CD4-positive, CD25-positive, alpha-beta regulatory T cell (primary cell): ENCODE measurements around the gene NR1D2. TPM values are rescaled to one million over a fixed set of nuclear protein-coding genes. Genes with fewer than 3 reads are reported as not detected.

Experiments
- ATAC-seq, 2 donors: fragments of 150-1000 bp; cut with Tn5 transposase; one replicate each; pipeline ENCODE4 v1.10.0; 2021; ENCODE audit warnings: low read depth in 2 of 2, moderate number of reproducible peaks in 2 of 2, moderate library complexity in 1 of 2
- DNase-seq, 3 donors: peaks; one replicate each; pipeline versions ENCODE4 v3.0.0 to v3.0.0-alpha.2; 2012 to 2022; ENCODE audit warnings: mixed read lengths in 1 of 3
- H3K27ac ChIP-seq: one replicate; pipeline ENCODE4 v1.7.0; 2013; ENCODE audit warnings: mild to moderate bottlenecking, low read length; ENCODE audit not compliant: insufficient read depth, poor library complexity, severe bottlenecking
- H3K27me3 ChIP-seq: one replicate; pipeline ENCODE4 v1.7.0; 2013; ENCODE audit warnings: low read length; ENCODE audit not compliant: control insufficient read depth, insufficient read depth
- H3K36me3 ChIP-seq: one replicate; pipeline ENCODE4 v1.7.0; 2013; ENCODE audit warnings: mild to moderate bottlenecking, low read length, moderate library complexity; ENCODE audit not compliant: control insufficient read depth, insufficient read depth
- H3K4me1 ChIP-seq: 2 replicates; pipeline ENCODE4 v1.7.0; 2013; ENCODE audit warnings: mild to moderate bottlenecking, low read length; ENCODE audit not compliant: insufficient read depth, control insufficient read depth, poor library complexity, severe bottlenecking
- H3K4me3 ChIP-seq: one replicate; pipeline ENCODE4 v1.7.0; 2013; ENCODE audit warnings: low read depth, mild to moderate bottlenecking, low read length, moderate library complexity
- H3K9me3 ChIP-seq, 2 experiments: 1 replicate in 1 of 2; 2 replicates in 1 of 2; pipeline ENCODE4 v1.7.0; 2013; ENCODE audit warnings: low read length in 2 of 2, mild to moderate bottlenecking in 1 of 2, moderate library complexity in 1 of 2; ENCODE audit not compliant: control insufficient read depth in 2 of 2
- H3K27ac Mint-ChIP-seq, 3 donors: one replicate each; pipeline ENCODE4 v1.8.0; 2020 to 2022; ENCODE audit warnings: mild to moderate bottlenecking in 3 of 3, mixed read lengths in 3 of 3, moderate library complexity in 2 of 3
- H3K27me3 Mint-ChIP-seq: one replicate; pipeline ENCODE4 v1.8.0; 2022; ENCODE audit warnings: mild to moderate bottlenecking, mixed read lengths
- H3K36me3 Mint-ChIP-seq: one replicate; pipeline ENCODE4 v1.8.0; 2020; ENCODE audit warnings: mixed read lengths
- H3K4me1 Mint-ChIP-seq, 4 donors: one replicate each; pipeline ENCODE4 v1.8.0; 2020 to 2022; ENCODE audit warnings: mixed read lengths in 4 of 4, mild to moderate bottlenecking in 1 of 4
- H3K4me3 Mint-ChIP-seq, 4 donors: one replicate each; pipeline ENCODE4 v1.8.0; 2020 to 2022; ENCODE audit warnings: mild to moderate bottlenecking in 4 of 4, mixed read lengths in 4 of 4, moderate library complexity in 3 of 4
- H3K9me3 Mint-ChIP-seq, 7 donors: one replicate each; pipeline ENCODE4 v1.8.0; 2020 to 2022; ENCODE audit warnings: mixed read lengths in 7 of 7, mild to moderate bottlenecking in 3 of 7, moderate library complexity in 2 of 7
- polyA plus RNA-seq, 4 donors: library from polyadenylated mRNA; unstranded; fragments of 300-500 nt; fragmentation: Illumina TruSeq; gene quantifications; one replicate each; pipeline ENCODE4 v1.2.3, GENCODE V29; 2021
- total RNA-seq: library from RNA; stranded (reverse); gene quantifications from one replicate; pipeline ENCODE4 v1.2.3, GENCODE V29; 2022

Gene NR1D2
- total and polyA plus RNA-seq, 5 donors from 2014 or later = 35.9 to 113 (median 44.2) TPM

- H3K27ac ChIP-seq = peak overlapping the region; percentile 93
- H3K4me1 ChIP-seq = peaks cover 33% of the 10 kb centered on the region
- no peak overlapping the region for H3K4me3 ChIP-seq
- no peaks in the 10 kb centered on the region for H3K27me3 ChIP-seq
- peaks cover 8% of the 10 kb centered on the region for H3K36me3 Mint-ChIP-seq
- H3K27ac Mint-ChIP-seq = peak overlapping the region in 1 of 3 donors; percentile 87
- H3K9me3 Mint-ChIP-seq = no peaks in the 10 kb centered on the region
- peaks cover 27% of the 10 kb centered on the region for H3K27me3 Mint-ChIP-seq
- DNase-seq = no peak
- peak overlapping the region in 3 of 4 donors; percentile 70 to 91 (median 72) for H3K4me3 Mint-ChIP-seq
- no peak for ATAC-seq
- peaks cover 32 to 52% (median 38%) of the 10 kb centered on the region in 4 donors for H3K4me1 Mint-ChIP-seq
- no peaks in the 10 kb centered on the region for H3K36me3 ChIP-seq
- H3K9me3 ChIP-seq = no peaks in the 10 kb centered on the region
Measured at GRCh38 chr3:23945663-23945912, 502 bp downstream of the NR1D2 start.

GRCh38 chr3:23945913-23946687 lies 1.0 kb downstream of the NR1D2 start:
- Mint-ChIP-seq H3K9me3 (no peaks in the 10 kb centered on the region), H3K27me3 (peaks cover 22% of the 10 kb centered on the region), H3K27ac (peak overlapping the region; percentile 77 to 89 (median 88)), H3K4me1 (peaks cover 33 to 57% (median 40%) of the 10 kb centered on the region in 4 donors), H3K36me3 (peaks cover 8% of the 10 kb centered on the region), H3K4me3 (peak overlapping the region; percentile 86 to 94 (median 89))
- Histone ChIP-seq H3K9me3 (no peaks in the 10 kb centered on the region), H3K27me3 (no peaks in the 10 kb centered on the region), H3K4me1 (peaks cover 34% of the 10 kb centered on the region), H3K27ac (peak overlapping the region; percentile 93), H3K36me3 (no peaks in the 10 kb centered on the region), H3K4me3 (peak overlapping the region; percentile 85)
- peak; percentile 81 to 85 for ATAC-seq
- DNase-seq = peak; percentile 96 to 97 (median 97)

GRCh38 chr3:23948761-23949160 lies 3.7 kb downstream of the NR1D2 start:
- H3K36me3 ChIP-seq = no peaks in the 10 kb centered on the region
- DNase-seq = no peak
- peaks cover 48% of the 10 kb centered on the region for H3K4me1 ChIP-seq
- H3K27ac Mint-ChIP-seq = no peak overlapping the region
- no peaks in the 10 kb centered on the region for H3K9me3 Mint-ChIP-seq
- ATAC-seq = no peak
- H3K4me1 Mint-ChIP-seq = peaks cover 40 to 79% (median 58%) of the 10 kb centered on the region in 4 donors
- peak overlapping the region in 2 of 4 donors; percentile 35 to 69 for H3K4me3 Mint-ChIP-seq
- H3K4me3 ChIP-seq = no peak overlapping the region
- no peaks in the 10 kb centered on the region for H3K27me3 ChIP-seq
- no peaks in the 10 kb centered on the region for H3K9me3 ChIP-seq
- H3K27me3 Mint-ChIP-seq = peaks cover 5% of the 10 kb centered on the region
- peaks cover 15% of the 10 kb centered on the region for H3K36me3 Mint-ChIP-seq
- H3K27ac ChIP-seq = peak overlapping the region; percentile 62

- H3K4me3 ChIP-seq = peak overlapping the region; percentile 56
- no peaks in the 10 kb centered on the region for H3K9me3 Mint-ChIP-seq
- H3K4me3 Mint-ChIP-seq = peak overlapping the region; percentile 45 to 91 (median 74)
Measured at GRCh38 chr3:23949784-23950183, 4.7 kb downstream of the NR1D2 start.

GRCh38 chr3:23950293-23950692 lies 5.2 kb downstream of the NR1D2 start:
- H3K9me3 Mint-ChIP-seq = no peaks in the 10 kb centered on the region
- peaks cover 55% of the 10 kb centered on the region for H3K4me1 ChIP-seq
- peaks cover 11% of the 10 kb centered on the region for H3K36me3 ChIP-seq
- H3K27me3 Mint-ChIP-seq = no peaks in the 10 kb centered on the region
- no peaks in the 10 kb centered on the region for H3K9me3 ChIP-seq
- no peak for ATAC-seq
- H3K36me3 Mint-ChIP-seq = peaks cover 22% of the 10 kb centered on the region
- H3K4me1 Mint-ChIP-seq = peaks cover 33 to 85% (median 61%) of the 10 kb centered on the region in 4 donors
- no peak overlapping the region for H3K27ac ChIP-seq
- peak overlapping the region; percentile 48 to 91 (median 74) for H3K4me3 Mint-ChIP-seq
- H3K27me3 ChIP-seq = no peaks in the 10 kb centered on the region
- H3K27ac Mint-ChIP-seq = peak overlapping the region in 2 of 3 donors; percentile 30 to 47
- DNase-seq = peak in 1 of 3 donors; percentile 35
- peak overlapping the region; percentile 56 for H3K4me3 ChIP-seq

More at GRCh38 chr3:23949784-23950183, 4.7 kb downstream of the NR1D2 start:
- Histone ChIP-seq H3K9me3 (no peaks in the 10 kb centered on the region), H3K36me3 (peaks cover 6% of the 10 kb centered on the region), H3K27ac (peak overlapping the region; percentile 62), H3K4me1 (peaks cover 54% of the 10 kb centered on the region), H3K27me3 (no peaks in the 10 kb centered on the region)
- ATAC-seq (no peak), DNase-seq (no peak)
- Mint-ChIP-seq H3K4me1 (peaks cover 33 to 80% (median 59%) of the 10 kb centered on the region in 4 donors), H3K36me3 (peaks cover 18% of the 10 kb centered on the region), H3K27ac (peak overlapping the region in 2 of 3 donors; percentile 30 to 47), H3K27me3 (no peaks in the 10 kb centered on the region)

GRCh38 chr3:23952646-23953045 lies 7.6 kb downstream of the NR1D2 start:
- no peak overlapping the region for H3K4me3 ChIP-seq
- H3K36me3 ChIP-seq = peaks cover 28% of the 10 kb centered on the region
- Mint-ChIP-seq H3K4me1 (peaks cover 44 to 87% (median 64%) of the 10 kb centered on the region in 4 donors), H3K4me3 (peak overlapping the region in 2 of 4 donors; percentile 20 to 48), H3K27me3 (no peaks in the 10 kb centered on the region), H3K27ac (no peak overlapping the region), H3K9me3 (no peaks in the 10 kb centered on the region), H3K36me3 (peaks cover 29% of the 10 kb centered on the region)
- ATAC-seq (no peak), DNase-seq (no peak)
- H3K9me3 ChIP-seq = no peaks in the 10 kb centered on the region
- peaks cover 45% of the 10 kb centered on the region for H3K4me1 ChIP-seq
- H3K27ac ChIP-seq = no peak overlapping the region
- no peaks in the 10 kb centered on the region for H3K27me3 ChIP-seq

- peak overlapping the region in 2 of 4 donors; percentile 29 to 31 for H3K4me3 Mint-ChIP-seq
- H3K9me3 Mint-ChIP-seq = no peaks in the 10 kb centered on the region
- H3K27ac Mint-ChIP-seq = no peak overlapping the region
- peaks cover 26% of the 10 kb centered on the region for H3K36me3 Mint-ChIP-seq
- Histone ChIP-seq H3K36me3 (peaks cover 36% of the 10 kb centered on the region), H3K4me3 (no peak overlapping the region), H3K27me3 (no peaks in the 10 kb centered on the region), H3K27ac (no peak overlapping the region), H3K9me3 (no peaks in the 10 kb centered on the region), H3K4me1 (peaks cover 45% of the 10 kb centered on the region)
- DNase-seq (no peak), ATAC-seq (no peak)
- H3K27me3 Mint-ChIP-seq = no peaks in the 10 kb centered on the region
- peaks cover 37 to 78% (median 60%) of the 10 kb centered on the region in 4 donors for H3K4me1 Mint-ChIP-seq
Measured at GRCh38 chr3:23953523-23953922, 8.4 kb downstream of the NR1D2 start.

GRCh38 chr3:23954144-23954543 lies 9.1 kb downstream of the NR1D2 start:
- Mint-ChIP-seq H3K4me1 (peaks cover 37 to 73% (median 59%) of the 10 kb centered on the region in 4 donors), H3K9me3 (no peaks in the 10 kb centered on the region), H3K27ac (no peak overlapping the region), H3K36me3 (peaks cover 26% of the 10 kb centered on the region), H3K27me3 (no peaks in the 10 kb centered on the region), H3K4me3 (peak overlapping the region in 1 of 4 donors; percentile 15)
- H3K4me3 ChIP-seq = no peak overlapping the region
- DNase-seq (no peak), ATAC-seq (no peak)
- no peaks in the 10 kb centered on the region for H3K9me3 ChIP-seq
- peaks cover 40% of the 10 kb centered on the region for H3K4me1 ChIP-seq
- H3K27ac ChIP-seq = no peak overlapping the region
- peaks cover 38% of the 10 kb centered on the region for H3K36me3 ChIP-seq
- H3K27me3 ChIP-seq = no peaks in the 10 kb centered on the region
